NCI-H345 (cell line): ENCODE measurements around the gene SIPA1L2.

Experiments used
- DNase-seq: peaks from one replicate; lab custom pipeline; 2025; lab: John Stamatoyannopoulos, UW

The SIPA1L2 gene

DNA sequence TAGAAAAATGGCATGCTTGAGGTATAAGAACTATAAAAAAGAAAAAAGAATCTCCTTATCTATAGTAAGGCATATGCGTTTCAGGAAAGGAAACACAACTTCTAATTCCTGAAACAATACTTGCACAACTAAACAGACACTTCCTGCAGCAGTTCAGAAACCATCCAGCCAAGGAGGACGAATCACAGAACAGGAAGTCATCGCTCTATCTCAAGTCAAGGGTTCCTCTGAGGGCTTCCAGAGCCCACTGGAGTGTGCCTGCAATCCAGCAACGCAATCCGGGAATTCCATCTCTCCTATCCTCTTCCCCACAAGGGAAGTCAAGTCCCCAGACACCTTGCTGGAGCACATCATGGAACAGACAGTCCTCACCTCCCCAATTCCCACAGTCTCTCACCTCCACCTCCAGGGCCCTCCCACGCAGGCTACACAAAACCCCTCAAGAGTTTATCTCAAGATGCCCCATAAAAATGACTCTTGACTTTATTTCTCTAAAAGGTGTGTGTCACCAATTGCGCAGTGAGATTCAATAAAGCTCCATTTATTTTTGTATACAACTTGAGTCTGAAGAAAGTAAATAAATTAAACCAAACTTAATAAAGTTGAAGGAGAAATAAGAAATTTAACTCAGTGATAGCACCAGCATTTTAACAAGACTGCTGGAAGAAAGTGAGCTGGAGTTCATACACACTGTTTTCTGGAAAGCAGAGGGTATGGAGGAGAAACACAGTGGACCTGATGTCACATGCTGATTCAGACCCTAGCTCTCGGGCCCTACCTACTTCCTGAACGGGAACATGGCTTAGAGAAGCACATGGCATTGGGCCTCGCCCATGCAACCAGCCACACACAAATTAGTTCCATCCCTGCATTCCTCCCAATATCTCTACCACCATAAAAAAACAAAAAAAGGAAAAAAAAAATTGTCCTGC lies 39.9 kb downstream of the SIPA1L2 start:
- no peak for DNase-seq

DNA sequence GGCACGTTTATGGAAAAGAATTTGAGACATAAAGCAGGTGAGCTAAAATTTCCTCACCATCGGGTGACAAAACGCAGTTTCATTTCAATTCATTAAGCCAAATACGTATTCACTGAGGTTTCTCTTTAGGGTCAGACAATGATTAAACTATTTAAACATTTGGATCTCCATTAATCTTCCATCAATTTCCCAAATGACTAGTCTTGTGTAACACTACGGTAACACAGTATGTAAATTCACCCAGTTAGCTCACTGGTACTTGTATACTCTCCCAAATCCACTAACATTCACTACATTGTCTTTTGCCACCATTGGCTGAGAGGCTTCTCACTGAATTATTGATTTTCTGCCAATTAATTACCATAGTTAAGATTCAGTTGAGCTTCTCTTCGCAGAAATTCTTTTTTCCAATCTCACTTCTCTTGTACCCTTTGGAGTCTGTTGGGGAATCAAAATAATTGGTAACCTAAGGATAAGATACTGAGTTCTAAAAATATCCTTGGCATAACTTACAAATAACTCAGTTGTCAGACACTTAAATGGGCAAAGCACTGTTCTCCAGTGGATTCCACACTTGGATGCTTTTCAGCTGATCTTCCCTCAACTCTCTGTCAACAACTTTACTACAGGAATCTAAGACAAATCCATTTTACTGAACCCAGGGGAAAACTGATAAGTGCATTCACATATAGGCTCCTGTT lies 40.7 kb downstream of the SIPA1L2 start:
- DNase-seq: no peak

DNA sequence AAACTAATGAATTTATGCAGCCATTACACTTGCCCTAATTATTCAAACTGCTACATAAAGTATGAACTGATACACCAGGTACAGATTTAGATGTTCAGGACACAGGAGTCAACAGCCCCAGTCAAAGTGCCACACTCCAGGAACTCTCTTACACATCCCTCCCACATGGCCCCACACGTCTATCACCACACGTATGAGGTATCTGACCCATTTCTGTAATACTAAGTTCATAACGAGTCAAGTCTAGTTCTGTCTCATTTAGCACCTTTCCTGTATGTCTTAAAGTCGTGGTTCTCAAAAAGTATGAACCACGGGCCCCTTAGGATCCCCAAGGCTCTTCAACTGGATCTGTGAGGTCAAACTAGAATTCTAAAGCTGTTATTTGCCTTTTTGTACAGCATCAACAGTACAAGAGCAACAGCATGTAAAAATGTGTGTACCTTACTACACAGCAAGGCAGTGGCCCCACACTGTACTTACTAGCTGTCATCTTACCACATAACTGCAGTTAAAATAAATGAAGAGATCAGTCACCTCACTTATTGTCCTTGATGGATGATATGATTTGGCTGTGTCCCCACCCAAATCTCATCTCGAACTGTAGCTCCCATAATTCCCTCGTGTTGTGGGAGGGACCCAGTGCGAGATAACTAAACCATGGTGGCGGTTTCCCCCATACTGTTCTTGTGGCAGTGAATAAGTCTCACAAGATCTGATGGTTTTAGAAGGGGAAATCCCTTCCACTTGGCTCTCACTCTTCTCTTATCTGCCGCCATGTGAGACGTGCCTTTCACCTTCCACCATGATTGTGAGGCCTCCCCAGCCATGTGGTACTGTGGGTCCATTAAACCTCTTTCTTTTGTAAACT lies 42.6 kb downstream of the SIPA1L2 start:
- DNase-seq: no peak

- DNase-seq: no peak
These were observed 43.3 kb downstream of the SIPA1L2 start for GRCh38 chr1:232586679-232587078.

GRCh38 chr1:232585486-232585885 lies 44.4 kb downstream of the SIPA1L2 start:
- DNase-seq: no peak

DNA sequence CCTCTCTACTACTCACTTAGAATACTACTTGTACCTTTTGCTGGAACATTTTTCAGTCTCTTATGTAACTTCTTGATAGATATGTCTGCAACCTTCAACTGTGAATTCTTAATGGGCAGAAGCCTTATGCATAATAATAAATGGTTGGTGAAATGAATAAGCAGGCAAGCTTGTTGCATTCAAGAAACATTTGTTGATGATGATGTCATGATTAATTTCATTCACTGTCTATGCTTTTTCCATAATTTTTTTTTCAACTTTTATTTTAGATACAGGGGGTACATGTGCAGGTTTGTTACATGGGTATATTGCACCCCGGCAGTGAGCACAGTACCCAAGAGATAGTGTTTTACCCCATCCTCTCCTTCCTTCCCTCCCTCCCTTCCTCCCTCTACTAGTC lies 48.0 kb downstream of the SIPA1L2 start:
- no peak for DNase-seq
